ENCODE measurements around the gene CDKAL1. TPM values are rescaled to one million over a fixed set of nuclear protein-coding genes. Genes with fewer than 3 reads are reported as not detected.

The CDKAL1 gene
- total RNA-seq, 2 donors from 2014 or later = 12.1 to 19.0 TPM

- TF ChIP-seq CTCF (IDR thresholded peaks at IDR 0.05) (no peak), POLR2A (IDR thresholded peaks at IDR 0.05) (no peak), POLR2AphosphoS5 (IDR thresholded peaks at IDR 0.05) (no peak)
- Histone ChIP-seq H3K36me3 (no peaks in the 10 kb centered on the region), H3K9me3 (no peaks in the 10 kb centered on the region), H3K27ac (no peak overlapping the region), H3K4me1 (replicated peaks) (no peaks in the 10 kb centered on the region), H3K27me3 (replicated peaks; ENCODE audit: insufficient read depth) (no peaks in the 10 kb centered on the region), H3K4me3 (no peak overlapping the region)
- no peak for DNase-seq (ENCODE audit: low spot score)
- intact Hi-C loops (cut with DNase I) = no loop called here
- WGBS = 50% methylated on average over 4 of the region's 4 CpGs
These were observed 146.5 kb downstream of the CDKAL1 start for GRCh38 chr6:20680697-20681165.

GRCh38 chr6:20681243-20681684 is 147.0 kb downstream of the CDKAL1 start:
- no peak overlapping the region for H3K27ac ChIP-seq
- TF ChIP-seq CTCF (IDR thresholded peaks at IDR 0.05) (no peak), POLR2A (IDR thresholded peaks at IDR 0.05) (no peak), POLR2AphosphoS5 (IDR thresholded peaks at IDR 0.05) (no peak)
- H3K9me3 ChIP-seq = no peaks in the 10 kb centered on the region
- no peaks in the 10 kb centered on the region for H3K4me1 ChIP-seq (replicated peaks)
- no peak overlapping the region for H3K4me3 ChIP-seq
- intact Hi-C loops (cut with DNase I) = no loop called here
- no peaks in the 10 kb centered on the region for H3K27me3 ChIP-seq (replicated peaks; ENCODE audit: insufficient read depth)
- no peaks in the 10 kb centered on the region for H3K36me3 ChIP-seq
- DNase-seq (ENCODE audit: low spot score) = no peak

- Histone ChIP-seq H3K4me3 (no peak overlapping the region), H3K9me3 (no peaks in the 10 kb centered on the region), H3K27me3 (replicated peaks; ENCODE audit: insufficient read depth) (no peaks in the 10 kb centered on the region), H3K4me1 (replicated peaks) (no peaks in the 10 kb centered on the region), H3K27ac (no peak overlapping the region), H3K36me3 (no peaks in the 10 kb centered on the region)
- TF ChIP-seq CTCF (IDR thresholded peaks at IDR 0.05) = no peak
- no peak for TF ChIP-seq POLR2AphosphoS5 (IDR thresholded peaks at IDR 0.05)
- TF ChIP-seq POLR2A (IDR thresholded peaks at IDR 0.05) = no peak
- 97% methylated on average over 3 of the region's 3 CpGs for WGBS
- intact Hi-C loops (cut with DNase I) = no loop called here
- DNase-seq (ENCODE audit: low spot score) = no peak
These were observed 150.2 kb downstream of the CDKAL1 start for GRCh38 chr6:20684474-20684873.

- intact Hi-C loops (cut with DNase I) = no loop called here
- DNase-seq (ENCODE audit: low spot score) = no peak
- no peaks in the 10 kb centered on the region for H3K36me3 ChIP-seq
- TF ChIP-seq POLR2AphosphoS5 (IDR thresholded peaks at IDR 0.05) = no peak
- no peak for TF ChIP-seq CTCF (IDR thresholded peaks at IDR 0.05)
- no peak for TF ChIP-seq POLR2A (IDR thresholded peaks at IDR 0.05)
- H3K27me3 ChIP-seq (replicated peaks; ENCODE audit: insufficient read depth) = no peaks in the 10 kb centered on the region
- 93% methylated on average over 6 of the region's 6 CpGs for WGBS
- H3K4me3 ChIP-seq = no peak overlapping the region
- H3K9me3 ChIP-seq = no peaks in the 10 kb centered on the region
- H3K4me1 ChIP-seq (replicated peaks) = no peaks in the 10 kb centered on the region
- no peak overlapping the region for H3K27ac ChIP-seq
These were observed 151.9 kb downstream of the CDKAL1 start for GRCh38 chr6:20686142-20686541.

- H3K9me3 ChIP-seq = no peaks in the 10 kb centered on the region
- H3K27ac ChIP-seq = no peak overlapping the region
- H3K4me1 ChIP-seq (replicated peaks) = no peaks in the 10 kb centered on the region
- no peak overlapping the region for H3K4me3 ChIP-seq
- no peaks in the 10 kb centered on the region for H3K27me3 ChIP-seq (replicated peaks; ENCODE audit: insufficient read depth)
- WGBS = 91% methylated on average over 2 of the region's 2 CpGs
- intact Hi-C loops (cut with DNase I) = no loop called here
- no peak for DNase-seq (ENCODE audit: low spot score)
- TF ChIP-seq POLR2AphosphoS5 (IDR thresholded peaks at IDR 0.05) = no peak
- TF ChIP-seq POLR2A (IDR thresholded peaks at IDR 0.05) = no peak
- no peak for TF ChIP-seq CTCF (IDR thresholded peaks at IDR 0.05)
- H3K36me3 ChIP-seq = no peaks in the 10 kb centered on the region
These were observed 153.2 kb downstream of the CDKAL1 start for GRCh38 chr6:20687494-20687893.

All from prostate gland (tissue), 2 donors.